Stimulated activated CD8-positive, alpha-beta memory T cell treated with anti-CD3 and anti-CD28 coated beads, Interleukin-4, amount 100 ng/mL, for 4 hours (primary cell): Measurements from ENCODE around the gene ITGA3.

ENCODE experiments used
- DNase-seq, 2 donors: peaks; one replicate each; pipeline ENCODE4 v3.0.0-alpha.2; 2020; ENCODE audit warnings: low read depth in 2 of 2, low spot score in 1 of 2

Gene ITGA3

GRCh38 chr17:50067996-50068395 is 12.1 kb downstream of the ITGA3 start:
- DNase-seq: no peak

GRCh38 chr17:50070908-50071680 is 15.2 kb downstream of the ITGA3 start:
- no peak for DNase-seq

- no peak for DNase-seq
These were observed 15.8 kb downstream of the ITGA3 start for GRCh38 chr17:50071692-50072091.

GRCh38 chr17:50072130-50072529 is 16.2 kb downstream of the ITGA3 start:
- DNase-seq: no peak

GRCh38 chr17:50072925-50073324 is 17.0 kb downstream of the ITGA3 start:
- DNase-seq: no peak

- no peak for DNase-seq
These were observed 18.3 kb downstream of the ITGA3 start for GRCh38 chr17:50074227-50074626.

GRCh38 chr17:50075446-50076032 is 19.6 kb downstream of the ITGA3 start:
- DNase-seq: no peak

GRCh38 chr17:50076221-50076590 is 20.3 kb downstream of the ITGA3 start:
- DNase-seq: no peak

- no peak for DNase-seq
These were observed 20.8 kb downstream of the ITGA3 start for GRCh38 chr17:50076591-50077235.

GRCh38 chr17:50078430-50078829 is 22.5 kb downstream of the ITGA3 start:
- no peak for DNase-seq

- DNase-seq: no peak
These were observed 23.6 kb downstream of the ITGA3 start for GRCh38 chr17:50079334-50080095.

GRCh38 chr17:50080096-50080480 is 24.2 kb downstream of the ITGA3 start:
- DNase-seq: no peak

- no peak for DNase-seq
These were observed 24.9 kb downstream of the ITGA3 start for GRCh38 chr17:50080827-50081226.

GRCh38 chr17:50081757-50082156 is 25.8 kb downstream of the ITGA3 start:
- DNase-seq: no peak

- peak; percentile 35 to 59 for DNase-seq
These were observed 31.5 kb downstream of the ITGA3 start for GRCh38 chr17:50087246-50087911.

GRCh38 chr17:50087912-50088405 is 32.0 kb downstream of the ITGA3 start:
- DNase-seq: no peak

GRCh38 chr17:50088952-50089825 is 33.3 kb downstream of the ITGA3 start:
- DNase-seq: no peak

GRCh38 chr17:50090071-50090470 is 34.2 kb downstream of the ITGA3 start:
- DNase-seq: no peak

GRCh38 chr17:50090971-50091917 is 35.3 kb downstream of the ITGA3 start:
- DNase-seq: no peak
